Glomerular visceral epithelial cell (primary cell): ENCODE data around the gene CCND2.

Source experiments
- DNase-seq: peaks from one replicate; pipeline ENCODE4 v3.0.0-alpha.2; 2016; ENCODE audit errors: extremely low spot score

CCND2 gene

DNA sequence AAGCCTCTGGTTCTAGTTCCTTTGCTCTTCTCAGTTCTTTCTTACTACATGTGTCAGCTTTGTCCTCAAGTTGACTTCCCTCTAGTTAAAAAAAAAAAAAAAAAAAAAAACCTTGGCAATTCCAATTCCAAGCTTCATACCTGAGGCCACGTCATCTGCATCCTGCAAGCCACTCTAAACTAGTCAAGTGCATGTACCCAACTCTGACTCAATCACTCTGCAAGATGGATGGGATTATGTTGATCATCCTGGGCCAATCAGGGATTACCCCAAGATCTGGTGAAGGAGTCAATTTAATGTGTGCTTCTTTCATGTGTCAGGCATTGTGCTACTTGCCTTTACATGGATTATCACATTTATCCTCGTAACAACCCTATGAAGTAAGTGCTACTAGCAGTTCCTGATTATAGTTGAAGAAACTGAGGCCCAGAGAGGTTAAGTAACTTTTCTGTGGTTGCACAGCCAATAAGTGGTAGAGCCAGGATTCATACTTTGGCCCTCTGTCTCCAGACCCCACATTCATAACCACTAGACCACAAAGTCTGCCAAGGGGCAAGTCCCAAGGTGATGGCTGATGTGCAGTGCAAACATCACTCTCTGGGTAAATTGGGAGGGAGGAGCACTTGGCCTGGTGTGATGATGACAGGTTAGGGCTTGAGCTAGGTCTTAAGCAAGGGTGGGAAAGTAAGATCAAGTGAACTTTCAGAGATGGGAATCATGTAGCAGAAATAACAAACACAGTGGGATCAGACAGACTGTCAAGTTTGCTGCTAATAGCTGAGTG lies 17.3 kb upstream of the CCND2 start:
- DNase-seq = no peak

DNA sequence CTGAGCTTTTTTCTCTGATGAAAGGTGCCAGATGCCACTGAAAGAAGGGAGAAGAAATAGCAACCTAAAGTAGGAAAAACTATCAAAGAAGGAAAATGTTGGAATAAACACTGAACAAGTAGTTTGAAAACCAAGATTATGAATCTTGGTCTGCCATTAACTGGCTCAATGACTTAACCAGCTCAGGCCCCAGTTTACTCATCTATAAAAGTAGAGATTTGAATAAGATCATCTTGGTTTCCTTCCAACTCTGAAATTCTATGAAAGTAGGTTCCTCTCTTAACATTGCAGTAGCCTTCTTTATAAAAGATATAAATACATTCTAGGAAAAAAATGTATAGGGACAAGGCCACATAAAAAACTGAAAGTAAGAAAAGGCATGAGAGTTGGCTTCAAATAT lies 16.1 kb upstream of the CCND2 start:
- no peak for DNase-seq

- DNase-seq = no peak
These were observed 14.5 kb upstream of the CCND2 start for GRCh38 chr12:4259099-4259498.

DNA sequence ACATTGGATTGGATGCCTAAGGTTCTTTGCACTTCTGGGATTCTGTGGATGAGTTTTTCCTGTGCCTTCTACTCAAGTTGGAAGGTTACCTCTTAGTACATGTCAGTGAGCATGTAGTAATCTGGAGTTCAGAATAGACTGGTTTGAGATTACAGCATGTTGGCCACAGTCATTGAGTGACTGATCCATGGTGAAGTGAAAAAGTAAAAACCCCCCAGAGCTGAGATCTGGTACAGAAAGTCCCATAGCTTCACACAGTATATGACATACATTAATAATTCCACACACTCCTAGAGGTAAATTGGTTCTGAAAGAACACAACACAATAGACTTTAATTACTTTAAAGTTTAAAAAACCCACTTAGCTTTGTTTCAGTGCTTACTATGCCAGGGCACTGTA lies 11.9 kb upstream of the CCND2 start:
- no peak for DNase-seq

DNA sequence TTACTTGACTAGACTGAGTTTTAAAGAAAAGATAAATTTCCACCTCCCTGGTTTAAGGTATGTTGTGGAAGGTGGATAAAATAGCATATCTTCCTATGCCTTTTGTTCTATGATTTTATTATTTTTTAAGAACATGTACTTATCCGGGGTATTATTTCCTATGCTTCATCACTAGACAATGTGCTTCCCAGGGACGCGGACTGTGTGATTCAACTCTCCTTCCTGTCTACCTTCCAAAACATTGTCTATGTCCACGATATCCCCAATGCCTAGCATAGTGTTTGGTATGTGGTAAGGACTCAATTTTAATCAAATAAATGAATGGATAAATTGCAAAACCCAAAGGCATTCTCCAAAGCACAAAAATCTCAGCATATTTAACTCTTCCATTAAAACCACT lies 8.3 kb upstream of the CCND2 start:
- DNase-seq = no peak

DNA sequence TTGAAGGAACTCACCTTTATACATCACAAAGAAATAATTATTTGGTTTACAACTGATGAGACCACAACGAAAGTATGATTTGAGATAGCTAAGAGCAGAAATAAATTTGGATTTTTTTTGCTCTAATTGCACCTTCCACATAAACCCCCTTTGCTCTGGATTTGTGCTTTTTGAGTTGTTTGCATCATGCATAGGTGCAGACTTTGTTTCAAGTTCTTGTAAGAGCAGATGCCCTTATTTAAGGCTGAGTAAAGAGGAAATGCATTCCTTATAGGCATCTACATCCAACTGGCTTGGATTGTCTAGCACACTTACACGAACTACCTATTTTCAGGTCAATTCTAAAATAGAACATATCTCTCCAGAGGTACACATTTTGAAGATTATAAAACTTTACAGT lies 6.6 kb upstream of the CCND2 start:
- DNase-seq = no peak

DNA sequence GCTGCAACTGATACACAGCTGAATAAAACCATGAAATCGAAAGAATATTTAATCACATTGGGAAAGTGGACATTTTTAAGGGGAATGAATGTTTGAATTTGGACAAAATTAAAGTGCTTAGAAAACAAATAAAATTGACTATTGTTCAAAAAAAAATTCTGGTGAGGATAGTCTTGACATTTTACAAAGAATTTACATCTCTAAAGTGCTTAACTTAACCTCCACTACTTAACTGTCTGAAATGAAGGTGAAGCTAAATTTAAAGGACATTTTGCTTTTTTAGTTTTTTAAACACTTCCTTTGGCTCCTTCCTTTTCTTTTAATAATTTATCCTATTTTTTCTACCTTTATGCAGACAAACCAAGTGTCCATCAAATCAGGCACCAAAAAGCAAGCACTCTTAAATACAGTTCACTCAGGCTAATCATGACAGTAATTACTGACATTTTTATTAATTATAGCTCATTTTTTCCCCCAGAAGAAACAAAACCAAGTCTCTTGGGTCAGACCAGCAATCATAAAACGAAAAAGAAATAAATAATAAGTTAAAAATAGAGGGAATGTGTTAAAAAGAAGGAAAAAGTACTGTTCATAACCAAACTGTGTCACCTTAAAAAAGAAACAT lies 5.7 kb upstream of the CCND2 start:
- DNase-seq = no peak

DNA sequence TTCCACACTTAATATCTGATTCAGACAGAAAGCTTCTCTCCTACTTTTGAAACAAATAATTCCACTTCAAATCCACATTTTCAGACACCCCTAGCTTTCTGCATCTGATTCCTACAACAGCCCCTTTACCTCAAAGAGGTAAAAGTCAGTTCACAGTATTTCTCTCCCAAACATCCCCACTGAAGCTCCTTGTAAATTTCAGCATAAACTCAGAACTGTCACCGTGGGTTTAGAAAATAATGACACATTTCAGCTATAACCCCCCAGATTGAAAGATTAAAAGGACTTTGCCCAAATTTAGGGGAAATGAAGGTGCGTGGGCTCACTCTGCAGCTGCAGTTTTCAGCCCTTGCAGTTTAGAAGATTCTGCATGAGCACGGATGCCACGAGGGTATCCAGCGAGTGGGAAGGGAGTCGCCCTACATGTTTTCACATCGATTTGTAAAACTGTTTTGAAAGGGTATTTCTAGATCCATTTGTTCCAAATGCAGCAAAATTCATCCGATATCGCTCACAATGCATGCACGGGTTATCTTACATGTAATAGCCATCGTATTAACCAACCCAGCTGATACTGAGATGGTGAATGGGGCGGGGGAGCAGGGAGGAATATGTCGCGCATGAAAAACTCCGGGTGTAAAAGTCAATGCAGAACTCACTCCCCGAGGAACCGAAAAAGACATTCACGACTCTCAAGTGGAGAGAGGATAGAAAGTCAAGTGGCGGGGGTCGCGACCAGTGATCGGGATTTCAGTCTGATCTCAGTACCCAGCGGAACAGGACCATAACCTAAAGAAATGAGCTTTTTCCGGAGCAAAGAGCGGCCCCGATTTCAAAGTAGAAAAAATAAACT lies 5.0 kb upstream of the CCND2 start:
- DNase-seq = no peak

DNA sequence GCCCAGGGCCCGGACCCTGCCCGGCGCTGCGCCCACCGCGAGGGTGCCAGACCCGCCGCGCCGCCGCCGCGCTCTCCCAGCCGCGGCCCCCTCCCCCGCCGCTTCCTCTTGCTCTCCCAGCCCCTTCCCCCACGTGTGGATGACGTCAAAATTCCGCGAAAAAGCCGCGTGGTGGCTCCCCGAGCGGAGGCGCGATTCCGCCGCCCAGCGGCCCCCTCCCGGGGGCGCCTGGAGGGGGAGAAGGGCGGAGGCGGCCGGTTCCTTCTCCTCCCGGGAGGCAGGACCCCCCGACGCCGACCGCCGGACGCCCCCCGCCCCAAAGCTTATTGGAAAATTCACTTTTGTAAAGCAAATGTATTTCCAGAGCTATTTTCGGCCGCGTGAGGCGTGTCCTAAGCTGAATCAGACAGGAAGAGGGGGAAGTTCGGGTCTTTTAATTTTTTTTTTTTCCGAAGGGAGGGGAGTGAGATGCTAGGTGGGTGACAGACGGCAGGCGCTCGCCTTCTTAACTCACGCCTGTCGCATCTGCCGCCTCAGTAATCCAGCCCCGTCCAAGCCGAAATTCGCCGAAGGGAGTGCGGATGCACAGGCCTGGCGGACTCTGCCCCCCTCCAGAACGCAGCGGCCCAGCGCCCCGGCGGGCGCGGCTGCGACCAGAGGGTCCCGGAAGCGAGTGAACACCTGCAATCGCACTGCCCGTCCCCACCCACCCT lies 4.1 kb upstream of the CCND2 start:
- DNase-seq = no peak

DNA sequence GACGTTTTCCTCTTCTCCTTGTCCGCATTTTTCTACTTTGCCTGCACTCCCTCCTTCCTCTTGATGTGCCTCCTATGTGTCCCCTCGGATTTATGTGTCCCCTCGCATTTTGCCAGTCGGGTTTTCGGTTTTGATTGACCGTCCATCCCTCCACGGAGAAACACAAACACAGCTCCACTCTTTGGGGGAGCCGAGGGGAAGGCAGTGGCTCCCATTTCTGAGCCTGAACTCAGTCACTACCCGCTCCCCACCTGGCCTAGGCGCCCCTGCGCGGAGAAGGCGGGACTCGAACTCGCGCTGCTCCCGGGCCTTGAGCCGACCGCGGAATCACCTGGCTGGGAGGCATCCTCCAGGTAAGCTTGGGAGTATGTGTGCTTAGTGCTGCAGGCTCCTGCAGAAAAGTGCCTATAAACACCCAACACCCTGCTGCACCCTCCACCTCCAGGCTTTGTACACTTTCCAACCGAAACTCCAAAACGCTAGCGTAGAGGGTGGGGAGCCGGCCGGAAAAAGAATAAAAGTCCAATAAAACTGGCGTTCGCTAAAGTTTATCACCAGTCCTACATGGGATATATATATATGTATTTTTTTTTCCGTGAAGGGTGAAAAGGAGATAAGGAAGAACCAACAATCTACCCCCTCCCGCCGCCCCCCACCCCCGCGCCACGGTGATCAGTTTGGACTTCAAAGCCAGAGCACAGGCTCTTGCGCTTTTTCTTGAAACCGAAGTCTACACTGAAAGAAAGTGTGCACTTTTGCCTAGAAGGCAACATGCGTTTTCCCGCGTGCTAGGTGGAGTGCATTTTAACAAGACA lies 3.3 kb upstream of the CCND2 start:
- DNase-seq = no peak

- DNase-seq = no peak
These were observed 2.5 kb upstream of the CCND2 start for GRCh38 chr12:4270831-4271716.

GRCh38 chr12:4271717-4272423 lies 1.7 kb upstream of the CCND2 start:
- peak; percentile 33 for DNase-seq

DNA sequence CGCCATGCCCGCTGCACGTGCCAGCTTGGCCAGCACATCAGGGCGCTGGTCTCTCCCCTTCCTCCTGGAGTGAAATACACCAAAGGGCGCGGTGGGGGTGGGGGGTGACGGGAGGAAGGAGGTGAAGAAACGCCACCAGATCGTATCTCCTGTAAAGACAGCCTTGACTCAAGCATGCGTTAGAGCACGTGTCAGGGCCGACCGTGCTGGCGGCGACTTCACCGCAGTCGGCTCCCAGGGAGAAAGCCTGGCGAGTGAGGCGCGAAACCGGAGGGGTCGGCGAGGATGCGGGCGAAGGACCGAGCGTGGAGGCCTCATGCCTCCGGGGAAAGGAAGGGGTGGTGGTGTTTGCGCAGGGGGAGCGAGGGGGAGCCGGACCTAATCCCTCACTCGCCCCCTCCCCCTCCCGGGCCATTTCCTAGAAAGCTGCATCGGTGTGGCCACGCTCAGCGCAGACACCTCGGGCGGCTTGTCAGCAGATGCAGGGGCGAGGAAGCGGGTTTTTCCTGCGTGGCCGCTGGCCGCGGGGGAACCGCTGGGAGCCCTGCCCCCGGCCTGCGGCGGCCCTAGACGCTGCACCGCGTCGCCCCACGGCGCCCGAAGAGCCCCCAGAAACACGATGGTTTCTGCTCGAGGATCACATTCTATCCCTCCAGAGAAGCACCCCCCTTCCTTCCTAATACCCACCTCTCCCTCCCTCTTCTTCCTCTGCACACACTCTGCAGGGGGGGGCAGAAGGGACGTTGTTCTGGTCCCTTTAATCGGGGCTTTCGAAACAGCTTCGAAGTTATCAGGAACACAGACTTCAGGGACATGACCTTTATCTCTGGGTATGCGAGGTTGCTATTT lies 914 bp upstream of the CCND2 start:
- DNase-seq = no peak

- DNase-seq = no peak
These were observed 300 bp upstream of the CCND2 start for GRCh38 chr12:4273273-4273651.

- DNase-seq = no peak
These were observed 944 bp downstream of the CCND2 start for GRCh38 chr12:4274396-4275015.

GRCh38 chr12:4275016-4275869 lies 1.7 kb downstream of the CCND2 start:
- no peak for DNase-seq

DNA sequence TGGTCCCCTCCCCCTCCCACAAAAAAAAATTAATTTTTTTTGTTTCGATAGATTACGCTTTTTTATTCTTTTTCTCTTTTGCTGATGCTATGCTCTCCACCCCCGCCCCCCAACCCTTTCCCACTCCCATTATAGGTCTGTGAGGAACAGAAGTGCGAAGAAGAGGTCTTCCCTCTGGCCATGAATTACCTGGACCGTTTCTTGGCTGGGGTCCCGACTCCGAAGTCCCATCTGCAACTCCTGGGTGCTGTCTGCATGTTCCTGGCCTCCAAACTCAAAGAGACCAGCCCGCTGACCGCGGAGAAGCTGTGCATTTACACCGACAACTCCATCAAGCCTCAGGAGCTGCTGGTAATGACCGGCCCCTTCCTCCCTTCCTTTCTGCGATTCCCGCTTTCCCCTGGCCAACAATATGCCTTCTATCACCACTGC lies 2.3 kb downstream of the CCND2 start:
- no peak for DNase-seq
